H1 (cell line): ENCODE data around the gene CCDC102A. TPM values are rescaled to one million over a fixed set of nuclear protein-coding genes. Genes with fewer than 3 reads are reported as not detected.

Source experiments
- CTCF ChIA-PET: fragments of 300-600 bp; sonication (Branson Sonifier 250); formaldehyde crosslinking; loops from one replicate; lab custom pipeline; 2021; ENCODE audit not compliant: partially characterized antibody; lab: Charles Lee
- POLR2A ChIA-PET: fragments of 300-600 bp; sonication (Branson Sonifier 250); formaldehyde crosslinking; loops from one replicate; lab custom pipeline; 2021; ENCODE audit warnings: inconsistent platforms; ENCODE audit not compliant: partially characterized antibody; lab: Charles Lee
- DNase-seq, 2 experiments: peaks; one replicate each; pipeline versions ENCODE4 v3.0.0 to v3.0.0-alpha.2; 2010 to 2022; ENCODE audit warnings: low spot score in 2 of 2, low read depth in 1 of 2, mixed read lengths in 1 of 2
- FAIRE-seq: peaks from 2 replicates; lab custom pipeline; 2011; peaks lifted over from hg19 to GRCh38; lab: Jason Lieb, UNC
- H2AFZ ChIP-seq: 2 replicates; pipeline ENCODE4 v1.8.1; 2012; ENCODE audit warnings: low read length, inconsistent platforms
- H2AK5ac ChIP-seq: 2 replicates; pipeline ENCODE4 v1.6.1; 2013; ENCODE audit warnings: low read depth, low read length
- H2BK120ac ChIP-seq: replicated peaks from 2 replicates; pipeline ENCODE3; 2013; ENCODE audit warnings: low read depth, low read length, inconsistent platforms
- H2BK12ac ChIP-seq: 2 replicates; pipeline ENCODE4 v1.6.1; 2013; ENCODE audit warnings: low read depth, low read length
- H2BK15ac ChIP-seq: 2 replicates; pipeline ENCODE4 v1.6.1; 2013; ENCODE audit warnings: low read length
- H2BK20ac ChIP-seq: 2 replicates; pipeline ENCODE4 v1.6.1; 2013; ENCODE audit warnings: low read length
- H2BK5ac ChIP-seq: 2 replicates; pipeline ENCODE4 v1.6.1; 2013; ENCODE audit warnings: low read depth, low read length
- H3K14ac ChIP-seq: 2 replicates; pipeline ENCODE4 v1.6.1; 2013; ENCODE audit warnings: inconsistent platforms; ENCODE audit not compliant: insufficient read length
- H3K18ac ChIP-seq: 2 replicates; pipeline ENCODE4 v1.6.1; 2013; ENCODE audit warnings: low read length; ENCODE audit errors: extremely low read depth
- H3K23ac ChIP-seq: 2 replicates; pipeline ENCODE4 v1.6.1; 2013; ENCODE audit warnings: inconsistent platforms; ENCODE audit not compliant: insufficient read length
- H3K23me2 ChIP-seq: 2 replicates; pipeline ENCODE4 v1.6.1; 2013; ENCODE audit warnings: low read depth, low read length
- H3K27ac ChIP-seq: 2 replicates; pipeline ENCODE4 v1.6.1; 2011; ENCODE audit warnings: low read depth, low read length, inconsistent platforms
- H3K27me3 ChIP-seq, 4 experiments: replicated peaks in 1 of 4; 1 replicate in 1 of 4; 2 replicates in 3 of 4; pipeline versions ENCODE4 v1.6.1 to v1.8.1; 2011 to 2013; ENCODE audit warnings: low read length in 3 of 4, mild to moderate bottlenecking in 3 of 4, inconsistent platforms in 2 of 4, mixed read lengths in 2 of 4, moderate library complexity in 1 of 4; ENCODE audit not compliant: control insufficient read depth in 3 of 4, insufficient read depth in 3 of 4; ENCODE audit errors: extremely low read depth in 1 of 4
- H3K36me3 ChIP-seq, 4 experiments: 2 replicates each; pipeline versions ENCODE4 v1.6.1 to v1.8.1; 2011 to 2013; ENCODE audit warnings: mild to moderate bottlenecking in 4 of 4, low read length in 3 of 4, moderate library complexity in 2 of 4, control low read depth in 1 of 4, inconsistent platforms in 1 of 4; ENCODE audit not compliant: insufficient read depth in 4 of 4, control insufficient read depth in 2 of 4
- H3K4ac ChIP-seq: replicated peaks from 2 replicates; pipeline ENCODE3; 2013; ENCODE audit warnings: low read length, low read depth, mixed read lengths, inconsistent platforms; ENCODE audit not compliant: insufficient read length
- H3K4me1 ChIP-seq, 4 experiments: replicated peaks in 1 of 4; 1 replicate in 1 of 4; 2 replicates in 3 of 4; pipeline versions ENCODE4 v1.6.1 to v1.8.1; 2011 to 2013; ENCODE audit warnings: low read length in 3 of 4, inconsistent platforms in 2 of 4, mixed read lengths in 1 of 4; ENCODE audit not compliant: insufficient read depth in 4 of 4, control insufficient read depth in 3 of 4
- H3K4me2 ChIP-seq, 2 experiments: 2 replicates each; pipeline versions ENCODE4 v1.6.1 to v1.8.1; 2011 to 2013; ENCODE audit warnings: low read depth in 2 of 2, low read length in 2 of 2, control low read depth in 1 of 2, inconsistent platforms in 1 of 2, mild to moderate bottlenecking in 1 of 2; ENCODE audit not compliant: insufficient read depth in 1 of 2
- H3K4me3 ChIP-seq, 4 experiments: fragments of 200-600, 300-600 bp in 1 of 4; sonication (generic), shearing (Covaris generic), sonication (Bioruptor Twin) in 1 of 4; 2 replicates each; pipeline versions ENCODE4 v1.5.1 to v1.8.1; 2011 to 2016; ENCODE audit warnings: low read length in 4 of 4, low read depth in 3 of 4, control low read depth in 2 of 4, inconsistent platforms in 2 of 4, mild to moderate bottlenecking in 2 of 4, mixed read lengths in 1 of 4, moderate library complexity in 1 of 4; ENCODE audit not compliant: insufficient read depth in 2 of 4; ENCODE audit errors: extremely low read depth in 1 of 4
- H3K56ac ChIP-seq: replicated peaks from 2 replicates; pipeline ENCODE3; 2013; ENCODE audit warnings: low read depth, mild to moderate bottlenecking, mixed read lengths, low read length, inconsistent platforms; ENCODE audit not compliant: insufficient read length
- H3K79me1 ChIP-seq: 2 replicates; pipeline ENCODE4 v1.6.1; 2013; ENCODE audit warnings: low read depth, low read length, control low read depth
- H3K79me2 ChIP-seq, 2 experiments: 2 replicates each; pipeline versions ENCODE4 v1.6.1 to v1.8.1; 2012 to 2013; ENCODE audit warnings: low read length in 2 of 2, mild to moderate bottlenecking in 2 of 2, inconsistent platforms in 1 of 2; ENCODE audit not compliant: insufficient read depth in 2 of 2, control insufficient read depth in 1 of 2
- H3K9ac ChIP-seq, 4 experiments: replicated peaks in 1 of 4; 1 replicate in 1 of 4; 2 replicates in 3 of 4; pipeline versions ENCODE4 v1.6.1 to v1.8.1; 2011 to 2013; ENCODE audit warnings: low read depth in 3 of 4, low read length in 3 of 4, control low read depth in 2 of 4, mild to moderate bottlenecking in 2 of 4, moderate library complexity in 2 of 4, inconsistent platforms in 1 of 4; ENCODE audit errors: extremely low read depth in 1 of 4
- H3K9me3 ChIP-seq, 2 experiments: 2 replicates each; pipeline versions ENCODE4 v1.6.1 to v1.8.1; 2012 to 2013; ENCODE audit warnings: mild to moderate bottlenecking in 2 of 2, moderate library complexity in 2 of 2, control low read depth in 1 of 2, inconsistent platforms in 1 of 2, low read depth in 1 of 2, low read length in 1 of 2, mixed read lengths in 1 of 2; ENCODE audit not compliant: insufficient read depth in 2 of 2
- H4K20me1 ChIP-seq, 2 experiments: replicated peaks in 1 of 2; 2 replicates each; pipeline versions ENCODE3 to v1.8.1; 2011 to 2013; ENCODE audit warnings: inconsistent platforms in 2 of 2, low read length in 2 of 2, mild to moderate bottlenecking in 1 of 2; ENCODE audit not compliant: insufficient read depth in 2 of 2, control insufficient read depth in 1 of 2
- H4K5ac ChIP-seq: 2 replicates; pipeline ENCODE4 v1.6.1; 2013; ENCODE audit warnings: low read length, low read depth, mixed read lengths, inconsistent platforms; ENCODE audit not compliant: insufficient read length
- H4K8ac ChIP-seq: 2 replicates; pipeline ENCODE4 v1.8.0; 2013; ENCODE audit warnings: mild to moderate bottlenecking, moderate library complexity, low read length, inconsistent platforms; ENCODE audit not compliant: insufficient read depth; ENCODE audit errors: extremely low read depth
- H4K91ac ChIP-seq: replicated peaks from 2 replicates; pipeline ENCODE3; 2013; ENCODE audit warnings: low read length, mixed read lengths, inconsistent platforms; ENCODE audit not compliant: insufficient read length
- CTBP2 ChIP-seq: IDR thresholded peaks from 2 replicates; pipeline ENCODE4 v1.7.0; 2011; ENCODE audit warnings: borderline replicate concordance, mild to moderate bottlenecking, moderate library complexity, mixed read lengths, low read length; ENCODE audit not compliant: insufficient read depth, insufficient read length
- NANOG ChIP-seq: IDR thresholded peaks from 2 replicates; pipeline ENCODE4 v1.6.1; 2011; ENCODE audit warnings: low read length, low read depth, mild to moderate bottlenecking, inconsistent platforms; ENCODE audit not compliant: insufficient read depth, poor library complexity, severe bottlenecking
- RFX5 ChIP-seq: IDR thresholded peaks from 2 replicates; pipeline ENCODE4 v1.6.1; 2011; ENCODE audit warnings: low read depth, low read length, improper control_type of control experiment, borderline replicate concordance
- SIRT6 ChIP-seq: IDR thresholded peaks from one replicate; pipeline ENCODE4 v1.7.1; 2012; ENCODE audit warnings: low read length, inconsistent platforms
- WGBS, 2 experiments: shearing (Covaris generic) in 1 of 2; methylation state at CpG; one replicate each; pipeline versions ENCODE4 v1.1.6 to v1.1.7; 2013 to 2015; ENCODE audit warnings: low lambda C conversion rate in 2 of 2, mixed read lengths in 2 of 2, inconsistent platforms in 1 of 2, low coverage in 1 of 2, missing lambda C conversion rate in 1 of 2; ENCODE audit not compliant: insufficient replicate concordance in 2 of 2, insufficient coverage in 1 of 2, insufficient read length in 1 of 2; ENCODE audit errors: extremely low coverage in 1 of 2, missing lambda C conversion rate in 1 of 2; 5-methylcytosine and 5-hydroxymethylcytosine counted together
- polyA plus RNA-seq, 7 experiments: library from polyadenylated mRNA; depleted of rRNA in 3 of 7; stranded (reverse) in 5 of 7; unstranded in 2 of 7; fragments of >200 nt in 5 of 7; fragments of 200-250 nt in 2 of 7; gene quantifications; 1 replicate in 5 of 7; 2 replicates in 1 of 7; 4 replicates in 1 of 7; pipeline versions ENCODE4 v1.2.1 to v1.2.3, GENCODE V29; 2011 to 2013; ENCODE audit warnings: missing spikeins in 2 of 7, mixed read lengths in 2 of 7
- total RNA-seq: library from RNA; stranded (reverse); fragmentation: NEBNext Ultra II Directional; extraction: Animal tissue kit (Norgen Biotek cat#: 25700); gene quantifications from 2 replicates; pipeline ENCODE4 v1.2.1, GENCODE V29; 2021

Gene CCDC102A
- total and polyA plus RNA-seq, 2 of the 8 experiments (the other 6 are each of a cell fraction or from before 2014, with no cell fraction given), result 4.0 to 7.5 TPM

- H3K23me2 ChIP-seq, result peaks cover 8% of the 10 kb centered on the region; the same call in 1 of the 2 replicates
- H3K18ac ChIP-seq, result no peak overlapping the region; the same call in 1 of the 2 replicates
- H3K4me1 ChIP-seq, result peaks cover 5 to 47% (median 32%) of the 10 kb centered on the region in 4 experiments
- peak overlapping the region; percentile 55; the same call in 1 of the 2 replicates for H2BK12ac ChIP-seq
- no peak overlapping the region for H3K4ac ChIP-seq
- H3K79me1 ChIP-seq, result 0 out of 2 replicates have a peak, but pooled peaks cover 3% of the 10 kb centered on the region
- ChIA-PET POLR2A (interaction anchor here (0.9 to 10.3 kb wide), 5 partner anchors 8 to 50 kb away, joined by 4 to 67 read pairs (median 6); no protein-coding TSS in a partner anchor), CTCF (interaction anchor here (0.9 to 15.0 kb wide), 10 partner anchors 11 to 98 kb away, joined by 3 to 210 read pairs (median 5); partner anchors contain the start of gene POLR2C)
- peak overlapping the region; percentile 59 to 69 for H3K4me2 ChIP-seq
- H3K36me3 ChIP-seq, result peaks cover 0 to 4% (median 2%) of the 10 kb centered on the region in 4 experiments; a peak in 3 of 8 replicates
- peak overlapping the region; percentile 72; the same call in 1 of the 2 replicates for H2BK15ac ChIP-seq
- TF ChIP-seq CTBP2 (peak; percentile 0), NANOG (no peak), RFX5 (no peak), SIRT6 (no peak)
- no peak overlapping the region for H4K91ac ChIP-seq
- no peak overlapping the region for H2BK120ac ChIP-seq
- H3K23ac ChIP-seq, result no peak overlapping the region
- 77 to 100% methylated on average over 3 to 7 of the region's 15 CpGs for WGBS, 2 experiments
- H4K8ac ChIP-seq, result no peak overlapping the region; the same call in 1 of the 2 replicates
- H2AK5ac ChIP-seq, result peak overlapping the region; percentile 61; the same call in 1 of the 2 replicates
- no peaks in the 10 kb centered on the region for H3K79me2 ChIP-seq
- no peak overlapping the region for H3K14ac ChIP-seq
- H3K56ac ChIP-seq, result no peak overlapping the region
- DNase-seq (no peak), FAIRE-seq (no peak)
- H2BK5ac ChIP-seq, result peak overlapping the region; percentile 21; the same call in 1 of the 2 replicates
- no peak overlapping the region for H4K5ac ChIP-seq
- no peak overlapping the region for H2AFZ ChIP-seq
- H3K9ac ChIP-seq, result no peak overlapping the region
- no peaks in the 10 kb centered on the region; a peak in 1 of 7 replicates for H3K27me3 ChIP-seq
- H3K9me3 ChIP-seq, result no peaks in the 10 kb centered on the region
- peak overlapping the region; percentile 40 to 57 (median 50) for H3K4me3 ChIP-seq
- no peak overlapping the region for H3K27ac ChIP-seq
- H4K20me1 ChIP-seq, result peaks cover 1 to 2% of the 10 kb centered on the region in 2 experiments
- no peak overlapping the region for H2BK20ac ChIP-seq
These were observed 57.8 kb downstream of the CCDC102A start for GRCh38 chr16:57478396-57479204.
